SHP77 treated with DMSO at 0.1 percent for 48 hours (cell line): Measurements from ENCODE around the gene BCO1.

Experiments used
- DNase-seq: peaks from one replicate; lab custom pipeline; 2025; lab: John Stamatoyannopoulos, UW

The BCO1 gene

DNA sequence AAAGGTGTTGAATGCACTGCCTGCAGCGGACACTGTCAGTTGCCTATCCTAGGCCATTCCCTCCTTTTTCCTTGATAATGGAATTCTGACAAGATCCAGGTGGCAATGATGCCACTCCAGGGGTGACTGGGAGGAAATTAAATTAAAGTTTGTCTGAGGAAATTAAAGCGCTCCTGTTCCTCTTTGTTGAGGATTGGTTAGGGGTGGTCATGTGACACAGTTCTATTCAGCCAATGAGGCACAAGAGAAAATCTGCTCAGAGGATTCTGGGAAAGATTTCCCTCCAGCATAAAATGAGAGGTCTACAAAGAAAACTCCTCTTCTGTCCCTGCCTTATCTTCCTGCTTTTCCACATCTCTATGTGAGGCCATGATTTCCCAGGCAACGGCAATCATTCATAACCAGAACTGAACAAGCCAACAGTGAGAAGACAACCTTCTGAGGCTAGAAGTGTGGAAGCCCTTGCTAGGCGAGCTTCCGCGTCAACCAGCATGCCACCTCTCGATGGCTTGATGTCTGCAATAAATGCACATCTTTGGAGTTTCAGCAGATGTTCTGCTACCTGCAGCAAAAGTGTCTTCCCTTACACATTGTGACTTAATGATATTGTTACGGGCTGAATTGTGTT lies 5.6 kb upstream of the BCO1 start:
- no peak for DNase-seq

DNA sequence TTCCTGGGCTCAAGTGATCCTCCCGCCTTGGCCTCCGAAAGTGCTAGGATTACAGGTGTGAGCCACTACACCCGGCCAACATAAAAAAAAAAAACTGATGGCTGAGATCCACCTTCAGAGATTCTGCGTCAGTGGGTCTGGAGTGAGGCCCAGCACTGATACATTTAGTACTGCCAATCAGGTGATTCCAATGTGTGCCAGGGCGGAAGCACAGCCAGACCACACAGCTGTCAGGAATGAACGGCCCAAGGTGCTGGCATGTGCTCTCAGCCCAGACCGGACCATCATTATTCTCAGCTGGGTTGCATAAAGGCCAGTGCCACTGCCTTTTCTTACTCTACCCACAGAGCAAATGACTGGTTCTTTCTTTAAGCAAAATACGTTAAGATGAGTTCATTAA lies 1.2 kb upstream of the BCO1 start:
- DNase-seq, result no peak

DNA sequence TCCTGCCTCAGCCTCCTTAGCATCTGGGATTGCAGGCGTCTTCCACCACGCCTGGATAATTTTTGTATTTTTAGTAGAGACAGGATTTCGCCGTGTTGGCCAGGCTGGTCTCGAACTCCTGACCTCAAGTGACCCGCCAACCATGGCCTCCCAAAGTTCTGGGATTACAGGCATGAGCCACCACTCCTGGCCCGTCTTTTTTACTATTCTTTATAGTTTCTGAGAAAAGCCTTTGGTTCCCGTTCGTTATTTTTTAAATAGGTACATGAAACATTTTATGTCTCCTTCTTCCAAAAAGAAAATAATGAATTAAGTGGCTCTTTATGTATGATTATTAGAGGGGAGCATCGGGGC lies 570 bp upstream of the BCO1 start:
- DNase-seq, result no peak

DNA sequence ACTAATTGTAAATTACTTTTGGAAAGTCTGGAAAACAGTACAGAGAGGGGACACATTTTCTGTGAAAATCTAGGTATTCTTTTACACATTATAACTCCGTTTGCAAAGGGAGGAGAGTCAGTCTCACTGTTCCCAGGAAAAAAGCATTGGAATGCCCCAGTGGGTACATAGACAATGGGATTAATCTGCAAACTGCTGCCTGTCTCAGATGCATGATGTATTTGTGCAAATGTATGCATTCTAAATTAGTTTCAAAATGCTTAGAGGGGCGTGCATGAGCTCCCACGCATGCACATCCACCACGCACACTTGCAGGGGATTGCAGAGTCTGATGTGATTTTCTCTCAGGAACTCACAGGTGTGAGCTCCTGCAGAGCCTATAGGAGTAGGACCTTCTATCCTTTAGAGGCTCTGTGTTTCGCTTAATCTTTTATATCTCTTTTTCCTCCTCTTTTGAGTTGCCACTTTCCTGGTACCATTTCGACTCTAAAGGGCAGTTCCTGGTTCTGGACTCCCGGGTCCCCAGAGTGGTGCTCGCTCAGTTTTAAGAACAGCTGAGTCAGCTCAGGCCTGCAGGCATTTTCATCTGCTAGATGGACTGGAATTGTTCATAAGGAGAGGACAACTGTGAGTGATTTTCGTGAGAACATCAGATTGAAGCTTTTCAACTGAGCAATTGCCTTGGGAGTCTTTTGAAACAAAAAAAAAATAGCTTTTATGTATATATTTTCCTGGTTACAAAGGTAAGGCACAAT lies 1.1 kb downstream of the BCO1 start:
- no peak for DNase-seq

DNA sequence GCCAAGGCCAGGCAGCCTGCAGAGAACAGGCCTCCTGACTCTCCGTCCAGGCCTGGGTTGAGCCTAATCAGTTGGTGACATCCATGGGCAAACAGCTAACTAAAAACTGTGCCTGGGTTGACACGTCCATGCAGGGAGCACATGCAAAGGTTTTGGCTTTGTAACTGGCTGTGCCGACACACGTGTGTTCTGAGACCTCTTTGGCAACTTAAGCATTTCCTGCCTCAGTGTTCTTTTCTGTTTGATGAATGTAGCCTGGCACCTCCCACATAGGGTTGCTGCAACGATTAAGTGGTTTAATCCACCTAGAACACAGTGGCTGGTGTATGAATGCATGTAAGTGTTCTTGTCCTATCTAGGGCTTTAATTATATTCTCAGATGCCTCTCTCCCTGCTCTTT lies 3.2 kb downstream of the BCO1 start:
- DNase-seq, result no peak

DNA sequence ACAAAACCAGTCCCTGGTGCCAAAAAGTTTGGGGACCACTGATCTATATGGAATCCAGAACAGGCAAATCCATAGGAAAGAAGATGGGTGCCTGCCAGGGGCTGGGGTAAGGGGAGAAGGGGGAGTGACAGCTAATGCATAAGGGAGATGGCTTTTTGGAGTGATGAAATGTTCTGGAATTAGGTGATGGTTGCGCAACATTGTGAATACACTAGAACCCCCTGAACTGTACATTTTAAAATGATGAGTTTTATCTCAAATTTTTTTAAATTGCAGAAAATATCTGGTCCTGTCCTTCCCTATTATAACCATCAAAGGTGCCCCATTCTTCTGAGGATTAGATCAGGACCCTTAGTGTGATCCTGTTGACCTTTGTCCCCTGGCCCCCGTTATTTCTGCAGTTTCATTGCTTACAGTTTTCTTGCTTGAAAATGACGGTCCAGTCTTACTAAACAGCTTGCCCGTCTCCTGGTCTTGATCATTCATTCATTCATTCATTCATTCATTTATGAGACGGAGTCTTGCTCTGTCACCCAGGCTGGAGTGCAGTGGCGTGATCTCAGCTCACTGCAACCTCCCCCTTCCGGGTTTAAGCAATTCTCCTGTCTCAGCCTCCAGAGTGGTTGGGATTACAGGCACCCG lies 4.6 kb downstream of the BCO1 start:
- no peak for DNase-seq

DNA sequence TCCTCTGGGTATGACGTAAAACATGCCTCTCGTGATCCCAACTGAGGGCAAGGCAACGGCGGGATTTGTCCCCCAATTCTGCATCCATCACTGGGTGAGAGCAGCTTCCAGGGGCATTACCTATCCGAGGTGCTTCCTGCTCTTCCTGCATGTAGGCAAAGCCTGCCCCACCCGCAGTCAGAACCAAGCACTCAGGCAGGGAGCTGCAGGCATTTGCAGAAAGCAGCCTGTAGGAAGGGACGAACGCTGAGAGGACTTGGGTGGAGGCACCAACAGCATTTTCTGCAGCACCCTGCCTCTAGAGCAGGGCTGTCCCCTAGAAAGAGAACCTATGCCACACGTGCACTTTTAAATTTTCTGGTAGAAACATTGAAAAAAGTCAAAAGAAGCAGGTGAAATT lies 5.5 kb downstream of the BCO1 start:
- DNase-seq, result no peak

DNA sequence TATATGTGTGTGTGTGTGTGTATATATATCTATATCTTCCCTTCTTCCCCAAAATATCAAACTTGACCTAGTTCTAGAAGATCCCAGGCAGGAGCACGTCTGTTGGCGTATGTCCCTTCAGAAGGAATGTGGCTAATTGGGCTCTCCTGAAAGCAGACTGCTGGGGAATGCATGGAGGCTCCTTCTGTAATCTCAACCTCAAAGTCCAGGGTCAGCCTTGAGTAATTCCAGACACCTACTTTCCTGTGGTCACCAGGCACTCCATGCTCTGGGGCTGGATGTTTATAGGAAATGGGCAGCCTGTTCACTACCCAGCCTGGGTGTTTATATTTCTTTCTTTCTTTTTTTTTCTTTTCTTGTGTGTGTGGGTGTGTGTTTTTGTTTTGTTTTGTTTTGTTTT lies 13.4 kb downstream of the BCO1 start:
- no peak for DNase-seq

DNA sequence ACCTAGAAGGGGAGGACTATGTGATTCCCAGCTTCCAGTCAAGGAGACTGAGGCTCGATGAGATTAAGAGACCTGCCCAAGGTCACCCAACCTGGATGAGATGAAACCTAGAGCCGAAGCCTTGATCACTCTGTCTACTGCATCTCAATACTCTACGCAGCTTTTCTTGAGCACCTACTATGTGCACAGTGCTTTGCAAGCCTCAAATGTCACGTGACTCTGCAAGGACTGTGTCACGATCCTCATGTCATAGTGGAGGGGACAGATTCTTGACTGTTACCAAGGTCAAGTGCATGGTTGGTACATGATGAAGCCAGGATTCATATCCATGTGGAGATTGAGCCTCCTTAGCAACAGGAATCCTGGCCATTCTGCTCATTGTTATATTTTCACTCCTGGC lies 14.7 kb downstream of the BCO1 start:
- DNase-seq, result no peak

DNA sequence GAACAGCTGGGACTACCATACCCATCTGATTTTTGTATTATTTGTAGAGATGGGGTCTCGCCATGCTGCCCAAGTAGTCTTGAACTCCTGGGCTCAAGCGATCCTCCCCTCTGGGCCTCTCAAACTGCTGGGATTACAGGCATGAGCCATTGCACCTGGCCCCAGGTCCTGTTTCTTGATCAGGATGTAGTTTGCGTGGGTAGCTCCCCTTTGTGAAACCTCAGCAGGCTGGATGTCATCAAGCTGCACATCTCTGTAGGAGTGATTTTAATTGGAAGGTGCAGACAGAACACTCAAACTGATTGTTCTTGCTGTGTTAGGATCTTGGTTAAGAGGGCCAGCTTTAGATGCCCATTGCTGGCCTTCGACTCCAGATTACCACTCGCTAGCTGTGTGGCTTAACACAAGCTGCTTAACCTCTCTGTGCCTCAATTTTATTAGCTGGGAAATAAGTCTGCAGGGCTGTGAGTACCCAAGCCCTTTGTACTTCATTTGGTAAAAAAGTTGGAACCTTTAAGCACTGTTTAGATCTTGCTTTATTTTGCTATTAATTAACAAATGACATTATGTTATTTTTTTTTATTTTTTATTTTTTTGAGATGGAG lies 16.5 kb downstream of the BCO1 start:
- no peak for DNase-seq

DNA sequence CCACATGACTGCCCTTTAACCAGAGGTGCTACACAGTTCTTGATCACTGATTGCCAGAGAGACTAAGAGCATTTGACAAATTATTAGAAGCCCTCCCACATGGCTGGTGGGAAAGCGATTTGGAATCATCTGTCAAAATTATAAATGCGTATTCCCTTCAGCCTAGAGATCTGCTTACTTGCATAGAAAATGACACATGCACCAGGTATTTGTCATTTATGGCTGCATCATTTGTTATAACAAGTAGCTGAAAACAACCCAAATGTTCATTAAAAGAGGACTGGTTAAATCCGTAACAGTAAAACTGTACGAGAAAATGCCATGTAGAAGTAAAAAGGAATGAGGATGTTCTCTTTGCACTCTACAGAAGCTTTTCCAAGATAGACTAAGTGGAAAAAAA lies 21.4 kb downstream of the BCO1 start:
- no peak for DNase-seq

DNA sequence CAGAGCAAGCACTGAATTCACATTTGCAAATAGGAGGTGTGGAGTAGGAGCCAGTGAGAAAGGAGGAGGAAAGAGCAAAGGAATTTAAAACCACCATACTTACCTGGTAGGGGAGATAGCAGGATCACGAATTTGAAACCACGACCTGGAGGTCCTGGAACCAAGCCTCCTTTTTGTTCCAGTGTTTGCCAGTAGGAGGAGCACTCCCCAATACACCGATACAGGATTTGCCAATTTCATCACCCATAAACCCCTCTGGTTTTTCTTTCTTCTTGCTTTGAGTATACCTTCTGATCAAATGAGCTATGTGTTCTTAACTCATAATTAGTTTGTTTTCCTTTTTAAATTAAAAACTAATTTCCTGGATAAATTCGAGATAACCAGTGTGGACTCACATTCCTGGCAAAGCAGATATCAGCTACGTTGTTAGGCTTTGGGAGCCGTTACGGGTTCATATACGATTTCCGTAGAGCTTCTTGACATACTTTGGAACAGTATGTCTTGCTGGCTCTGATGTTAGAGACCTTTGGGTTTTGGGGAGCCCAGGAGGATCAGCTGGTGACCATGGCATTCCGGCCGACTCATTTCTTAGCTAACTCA lies 22.7 kb downstream of the BCO1 start:
- DNase-seq, result no peak

DNA sequence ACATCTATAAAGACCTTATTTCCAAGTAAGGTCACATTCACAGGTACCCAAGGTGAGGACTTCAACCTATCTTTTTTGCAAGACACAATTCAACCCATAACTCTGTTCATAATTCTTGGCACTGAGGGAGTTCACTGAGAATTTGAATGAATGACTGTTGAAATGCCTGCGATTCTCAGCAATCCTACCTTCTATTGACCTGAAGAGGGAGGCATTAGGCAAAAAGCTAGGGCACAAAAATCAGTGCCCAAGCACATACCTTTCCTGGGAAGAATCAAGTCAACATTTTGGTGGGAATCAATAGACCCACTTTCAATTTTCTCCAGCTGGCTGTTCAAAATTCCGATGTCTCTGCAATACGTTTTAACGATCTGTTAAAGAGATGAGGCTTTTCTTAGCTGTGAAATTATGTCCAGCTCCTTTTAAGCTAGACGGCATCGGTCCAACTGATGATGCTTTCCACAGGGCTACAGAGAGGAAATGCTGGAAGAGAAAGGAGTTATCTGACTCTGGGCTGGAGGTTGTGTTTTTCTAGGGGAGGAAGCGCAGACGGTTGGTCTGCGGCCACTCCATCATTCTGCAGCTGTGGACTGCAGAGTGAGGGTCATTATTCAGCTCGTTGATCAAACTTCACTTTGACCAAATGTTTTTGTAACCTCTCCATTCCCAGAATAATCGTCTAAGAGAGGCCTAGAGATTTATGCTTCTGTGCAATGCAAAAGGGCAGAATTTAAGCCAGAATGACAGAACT lies 25.2 kb downstream of the BCO1 start:
- no peak for DNase-seq

DNA sequence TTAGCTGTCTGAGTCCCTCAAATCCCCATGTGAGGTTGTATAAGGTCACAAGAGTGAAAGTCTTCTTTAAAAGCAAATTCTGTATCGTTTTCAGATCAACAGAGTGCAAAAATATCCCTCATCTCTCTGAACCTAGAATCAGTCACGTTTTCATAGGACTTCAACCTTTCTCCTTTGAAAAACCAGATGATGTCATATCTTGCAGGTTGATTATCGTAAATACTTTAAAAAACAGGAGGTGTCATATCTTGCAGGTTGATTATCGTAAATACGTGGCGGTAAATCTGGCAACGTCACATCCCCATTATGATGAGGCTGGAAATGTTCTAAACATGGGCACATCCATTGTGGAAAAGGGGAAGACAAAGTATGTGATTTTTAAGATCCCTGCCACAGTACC lies 25.9 kb downstream of the BCO1 start:
- no peak for DNase-seq

DNA sequence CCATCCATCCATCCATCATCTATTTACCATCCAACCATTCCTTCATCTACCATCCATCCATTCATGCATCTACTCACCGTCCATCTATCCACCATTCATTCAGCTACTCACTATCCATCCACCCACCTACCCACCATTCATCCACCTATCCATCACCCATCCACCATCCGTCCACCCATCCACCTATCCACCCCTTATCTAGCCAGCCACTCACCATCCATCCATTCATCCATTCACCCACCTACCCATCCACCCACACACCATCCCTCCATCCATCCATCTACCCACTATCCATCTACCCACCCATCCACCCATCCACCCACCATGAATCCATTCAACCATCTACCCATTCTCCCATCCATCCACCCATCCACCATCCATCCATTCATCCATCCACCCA lies 26.6 kb downstream of the BCO1 start:
- DNase-seq, result no peak

DNA sequence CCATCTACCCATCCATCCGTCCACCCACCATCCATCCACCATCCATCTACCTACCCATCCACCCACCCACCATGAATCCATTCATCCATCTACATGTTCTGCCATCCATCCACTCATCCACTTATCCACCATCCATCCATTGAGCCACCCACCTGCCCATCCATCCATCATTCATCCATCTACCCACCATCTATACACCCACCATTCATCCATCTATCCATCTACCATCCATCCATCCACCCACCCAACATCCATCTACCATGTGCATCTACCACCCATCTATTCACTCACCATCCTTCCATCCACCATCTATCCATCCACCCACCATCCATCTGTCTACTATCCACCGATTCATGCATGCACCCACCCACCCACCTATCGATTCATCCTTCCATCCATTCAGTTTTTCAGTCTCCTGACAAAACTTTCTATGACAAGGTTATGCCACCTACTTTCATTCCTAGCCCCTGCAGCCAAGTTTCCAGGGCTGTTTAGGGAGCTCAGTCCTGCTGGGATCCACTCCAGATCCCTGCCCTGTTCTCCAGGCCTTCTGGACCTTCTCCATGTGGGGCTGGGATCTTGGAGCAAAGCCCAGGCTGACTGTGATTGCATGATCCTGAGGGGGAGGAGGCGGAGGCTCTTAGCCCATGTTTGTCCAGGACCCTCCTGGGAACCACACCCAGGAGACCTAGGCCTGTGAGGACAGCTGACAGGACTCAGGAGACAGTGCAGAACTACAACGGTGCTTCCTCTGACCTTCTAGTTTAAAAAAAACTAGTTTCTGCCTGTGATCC lies 27.4 kb downstream of the BCO1 start:
- no peak for DNase-seq

DNA sequence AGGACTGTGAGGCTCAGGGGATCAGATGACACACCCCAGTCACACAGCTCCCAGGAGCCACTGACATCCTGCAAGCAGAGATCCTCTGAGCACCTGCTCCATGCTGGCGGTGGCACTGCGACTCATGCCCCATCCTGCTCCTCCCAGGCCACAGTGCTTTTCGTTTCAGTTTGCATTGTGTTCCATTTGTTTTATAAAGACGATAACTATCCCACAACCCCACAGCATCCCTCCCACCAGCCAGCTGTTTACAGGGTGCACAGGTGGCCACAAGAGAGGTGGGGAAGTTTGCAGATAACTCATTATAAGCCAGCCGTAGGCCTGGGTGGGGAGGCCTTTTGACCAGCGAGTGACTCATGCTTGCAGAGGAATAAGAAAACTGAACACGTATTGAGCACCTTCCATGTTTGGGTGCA lies 28.2 kb downstream of the BCO1 start:
- no peak for DNase-seq

DNA sequence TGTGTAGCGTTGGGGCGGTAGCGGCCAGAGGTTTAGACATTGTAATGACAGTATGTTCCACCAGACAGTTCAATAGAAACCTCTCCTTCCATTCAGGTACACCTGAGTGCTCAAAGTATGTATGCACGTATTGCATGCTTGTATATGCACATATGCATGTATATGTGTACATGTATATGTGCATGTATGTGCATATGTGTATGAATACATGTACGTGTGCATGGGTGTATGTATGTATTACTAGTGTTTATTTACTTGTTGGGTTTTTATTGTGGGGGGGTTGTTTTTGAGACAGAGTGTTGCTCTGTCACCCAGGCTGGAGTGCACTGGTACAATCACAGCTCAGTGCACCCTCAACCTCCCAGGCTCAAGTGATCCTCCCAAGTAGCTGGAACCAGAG lies 30.0 kb downstream of the BCO1 start:
- DNase-seq, result no peak

DNA sequence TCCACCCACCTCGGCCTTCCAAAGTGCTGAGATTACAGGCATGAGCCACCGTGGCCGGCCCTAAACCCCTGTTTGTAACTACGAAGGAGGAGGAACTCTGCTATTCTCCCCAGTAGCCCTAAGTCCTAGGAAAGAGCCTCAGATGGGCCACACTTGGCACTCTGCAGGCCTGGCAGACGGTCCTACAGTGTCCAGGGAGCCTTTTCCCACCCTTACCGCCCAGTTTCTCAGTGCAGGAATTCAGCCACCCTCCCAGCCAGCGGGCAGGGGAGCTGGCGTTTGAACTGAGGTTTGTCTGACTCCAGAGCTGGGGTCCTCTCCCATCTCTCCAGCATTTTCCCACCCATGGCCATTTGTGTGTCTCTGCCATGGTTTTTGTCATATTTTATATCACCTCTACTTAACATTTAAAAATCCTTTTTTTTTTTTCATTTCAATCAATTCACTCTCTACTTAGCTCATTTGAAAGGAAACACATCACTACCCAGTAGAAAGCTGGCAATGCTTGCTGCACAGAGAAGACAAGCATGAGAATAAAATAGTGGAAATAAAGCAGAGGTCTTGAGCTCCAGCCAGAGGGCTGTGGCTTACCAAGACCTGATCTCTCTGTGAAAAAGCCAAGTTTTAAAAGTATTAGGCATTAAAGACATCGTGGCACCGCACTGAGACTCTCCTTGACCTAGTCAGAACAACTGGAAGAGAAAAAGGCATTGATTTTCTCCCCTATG lies 34.9 kb downstream of the BCO1 start:
- DNase-seq, result no peak

DNA sequence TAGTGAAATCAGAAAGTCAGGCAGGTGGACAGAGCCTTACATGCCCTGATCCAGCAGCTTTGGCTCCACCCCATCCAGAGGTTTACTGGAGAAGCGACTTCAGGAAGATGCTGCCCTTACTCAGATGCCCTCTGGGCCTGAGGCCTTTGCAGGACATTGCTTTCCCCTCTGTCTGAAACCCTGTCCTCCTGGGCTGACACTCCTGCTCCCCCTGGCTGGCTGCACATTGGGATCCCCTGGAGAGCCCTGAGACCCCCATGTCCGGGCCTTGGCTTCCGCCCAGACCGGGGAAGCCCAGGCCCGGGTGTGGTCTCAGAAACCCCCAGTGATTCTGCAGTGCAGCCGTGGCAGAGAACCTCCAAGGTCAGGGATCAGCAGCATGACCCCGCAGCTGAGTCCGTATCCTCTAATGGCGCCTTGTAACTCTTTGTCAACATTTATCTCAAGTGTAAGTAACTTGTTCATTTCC lies 36.6 kb downstream of the BCO1 start:
- DNase-seq, result no peak
